ENCODE data around the gene BABAM2. TPM values are rescaled to one million over a fixed set of nuclear protein-coding genes. Genes with fewer than 3 reads are reported as not detected.

The BABAM2 gene
- total RNA-seq, 3 donors from 2014 or later (not counting 1 experiment from before 2014, with no cell fraction given), result 54.6 to 66.1 (median 59.5) TPM

- H3K9me3 ChIP-seq (ENCODE audit: control insufficient read depth, insufficient read depth, low read length), result no peaks in the 10 kb centered on the region
- no peaks in the 10 kb centered on the region for H3K27me3 ChIP-seq (ENCODE audit: control insufficient read depth, insufficient read depth, low read length)
- DNase-seq (no peak), ATAC-seq (no peak)
- H3K27ac Mint-ChIP-seq, result no peak overlapping the region
- no peaks in the 10 kb centered on the region for H3K4me1 ChIP-seq (ENCODE audit: control insufficient read depth, insufficient read depth, low read length)
- H3K27ac ChIP-seq (ENCODE audit: low read length), result no peak overlapping the region
- H3K4me1 Mint-ChIP-seq, result peaks cover 6 to 14% of the 10 kb centered on the region in 2 donors
- H3K27me3 Mint-ChIP-seq (ENCODE audit: low read depth in 2 of 2), result no peaks in the 10 kb centered on the region
- H3K9me3 Mint-ChIP-seq, result no peaks in the 10 kb centered on the region
- intact Hi-C loops (cut with micrococcal nuclease), result no loop called here
- no peak for TF ChIP-seq CTCF (IDR thresholded peaks at IDR 0.05)
- H3K4me3 ChIP-seq (ENCODE audit: low read length), result no peak overlapping the region
- H3K4me3 Mint-ChIP-seq, result no peak overlapping the region
- H3K36me3 Mint-ChIP-seq, result no peaks in the 10 kb centered on the region
- no peaks in the 10 kb centered on the region for H3K36me3 ChIP-seq (ENCODE audit: control insufficient read depth, insufficient read depth, low read length)
- 97% methylated on average over 5 of the region's 6 CpGs for WGBS (ENCODE audit: insufficient coverage)
These were observed 428.1 kb downstream of the BABAM2 start for GRCh38 chr2:28318462-28319117.

- TF ChIP-seq CTCF (IDR thresholded peaks at IDR 0.05), result no peak
- Histone ChIP-seq H3K27me3 (ENCODE audit: control insufficient read depth, insufficient read depth, low read length) (no peaks in the 10 kb centered on the region), H3K36me3 (ENCODE audit: control insufficient read depth, insufficient read depth, low read length) (no peaks in the 10 kb centered on the region), H3K4me1 (ENCODE audit: control insufficient read depth, insufficient read depth, low read length) (no peaks in the 10 kb centered on the region), H3K9me3 (ENCODE audit: control insufficient read depth, insufficient read depth, low read length) (no peaks in the 10 kb centered on the region), H3K4me3 (ENCODE audit: low read length) (no peak overlapping the region), H3K27ac (ENCODE audit: low read length) (no peak overlapping the region)
- no peaks in the 10 kb centered on the region for H3K36me3 Mint-ChIP-seq
- peaks cover 6 to 14% of the 10 kb centered on the region in 2 donors for H3K4me1 Mint-ChIP-seq
- H3K4me3 Mint-ChIP-seq, result no peak overlapping the region
- no peak for DNase-seq
- no peaks in the 10 kb centered on the region for H3K27me3 Mint-ChIP-seq (ENCODE audit: low read depth in 2 of 2)
- intact Hi-C loops (cut with micrococcal nuclease), result no loop called here
- no peak for ATAC-seq
- 91% methylated on average over 15 of the region's 15 CpGs for WGBS (ENCODE audit: insufficient coverage)
- H3K27ac Mint-ChIP-seq, result no peak overlapping the region
- no peaks in the 10 kb centered on the region for H3K9me3 Mint-ChIP-seq
These were observed 428.8 kb downstream of the BABAM2 start for GRCh38 chr2:28319118-28320008.

GRCh38 chr2:28320009-28320365 is 429.5 kb downstream of the BABAM2 start:
- Histone ChIP-seq H3K4me3 (ENCODE audit: low read length) (no peak overlapping the region), H3K4me1 (ENCODE audit: control insufficient read depth, insufficient read depth, low read length) (no peaks in the 10 kb centered on the region), H3K27me3 (ENCODE audit: control insufficient read depth, insufficient read depth, low read length) (no peaks in the 10 kb centered on the region), H3K27ac (ENCODE audit: low read length) (no peak overlapping the region), H3K36me3 (ENCODE audit: control insufficient read depth, insufficient read depth, low read length) (no peaks in the 10 kb centered on the region), H3K9me3 (ENCODE audit: control insufficient read depth, insufficient read depth, low read length) (no peaks in the 10 kb centered on the region)
- intact Hi-C loops (cut with micrococcal nuclease), result no loop called here
- 90% methylated on average over 6 of the region's 6 CpGs for WGBS (ENCODE audit: insufficient coverage)
- no peak for TF ChIP-seq CTCF (IDR thresholded peaks at IDR 0.05)
- H3K27ac Mint-ChIP-seq, result no peak overlapping the region
- H3K9me3 Mint-ChIP-seq, result no peaks in the 10 kb centered on the region
- H3K4me3 Mint-ChIP-seq, result no peak overlapping the region
- H3K4me1 Mint-ChIP-seq, result peaks cover 6 to 8% of the 10 kb centered on the region in 2 donors
- H3K36me3 Mint-ChIP-seq, result no peaks in the 10 kb centered on the region
- DNase-seq (no peak), ATAC-seq (no peak)
- H3K27me3 Mint-ChIP-seq (ENCODE audit: low read depth in 2 of 2), result no peaks in the 10 kb centered on the region
